HG02981 (cell line): ENCODE measurements around the gene PDLIM4.

Experiments used
- ATAC-seq: cut with Tn5 transposase; IDR thresholded peaks from one replicate; pipeline ENCODE4 v1.9.1; 2021; ENCODE audit warnings: mild to moderate bottlenecking, moderate library complexity; ENCODE audit not compliant: unreplicated experiment

Gene PDLIM4

GRCh38 chr5:132280371-132281240 is 23.1 kb downstream of the PDLIM4 start:
- no peak for ATAC-seq

GRCh38 chr5:132281856-132282614 is 24.5 kb downstream of the PDLIM4 start:
- ATAC-seq = no peak

- ATAC-seq = no peak
These were observed 26.0 kb downstream of the PDLIM4 start for GRCh38 chr5:132283423-132284043.

- ATAC-seq = no peak
These were observed 31.6 kb downstream of the PDLIM4 start for GRCh38 chr5:132289097-132289496.

GRCh38 chr5:132291026-132291425 is 33.5 kb downstream of the PDLIM4 start:
- ATAC-seq = no peak

- peak; percentile 25 for ATAC-seq
These were observed 35.8 kb downstream of the PDLIM4 start for GRCh38 chr5:132293066-132293991.

- peak; percentile 64 for ATAC-seq
These were observed 36.7 kb downstream of the PDLIM4 start, which contains the start of gene SLC22A4 for GRCh38 chr5:132293992-132294727. TSS of gene SLC22A4 (plus strand) at chr5:132294394. CDS start at chr5:132294617, 223 bp downstream.

GRCh38 chr5:132294728-132295504 is 37.4 kb downstream of the PDLIM4 start:
- ATAC-seq = peak; percentile 15

GRCh38 chr5:132295505-132296411 is 38.3 kb downstream of the PDLIM4 start:
- no peak for ATAC-seq

- ATAC-seq = no peak
These were observed 39.0 kb downstream of the PDLIM4 start for GRCh38 chr5:132296412-132297016.

- no peak for ATAC-seq
These were observed 39.9 kb downstream of the PDLIM4 start for GRCh38 chr5:132297211-132297940.

GRCh38 chr5:132298298-132299212 is 41.1 kb downstream of the PDLIM4 start:
- ATAC-seq = no peak

- ATAC-seq = no peak
These were observed 42.4 kb downstream of the PDLIM4 start for GRCh38 chr5:132299917-132300316.

- no peak for ATAC-seq
These were observed 43.3 kb downstream of the PDLIM4 start for GRCh38 chr5:132300577-132301343.
